GM12878 (cell line): ENCODE results near the gene NKAIN2. TPM values are rescaled to one million over a fixed set of nuclear protein-coding genes. Genes with fewer than 3 reads are reported as not detected.
"Not testable (repeated sequence)": the region's sequence is repeated elsewhere in the genome, so short reads cannot be mapped to it uniquely, and the experiment has no call there.

Experiments used
- ATAC-seq: fragments of 200-7000 bp; cut with Tn5 transposase; 3 replicates; pipeline ENCODE4 v1.9.1; 2020; ENCODE audit warnings: mild to moderate bottlenecking, moderate library complexity
- BruUV-seq: library from RNA; stranded (reverse); fragments of 400-500 nt; replicated peaks from 2 replicates; lab custom pipeline; 2021; lab: Mats Ljungman, UMichigan
- CTCF ChIA-PET: fragments of 300-600 bp; sonication (Branson Sonifier 250); formaldehyde crosslinking; extraction: SDS; loops from one replicate; lab custom pipeline; 2021; ENCODE audit warnings: inconsistent platforms; lab: Yijun Ruan, JAX
- POLR2A ChIA-PET: fragments of 350-600 bp; formaldehyde crosslinking; extraction: SDS; loops from one replicate; lab custom pipeline; 2021; ENCODE audit warnings: inconsistent platforms; lab: Charles Lee
- RAD21 ChIA-PET: fragments of 300-600 bp; sonication (Branson Sonifier 250); formaldehyde crosslinking; loops from one replicate; lab custom pipeline; 2023; ENCODE audit warnings: antibody characterized with exemption; ENCODE audit not compliant: unreplicated experiment; lab: Charles Lee
- SMC1A ChIA-PET: fragments of 300-600 bp; sonication (Branson Sonifier 250); formaldehyde crosslinking; loops from one replicate; lab custom pipeline; 2023; ENCODE audit not compliant: unreplicated experiment, uncharacterized antibody; lab: Charles Lee
- DNase-seq: peaks from one replicate; pipeline ENCODE4 v3.0.0-alpha.2; 2011; ENCODE audit warnings: low read depth, low spot score
- FAIRE-seq: peaks from 3 replicates; lab custom pipeline; 2011; peaks lifted over from hg19 to GRCh38; lab: Jason Lieb, UNC
- H2AFZ ChIP-seq: 2 replicates; pipeline ENCODE4 v1.6.0; 2011; ENCODE audit warnings: low read depth, low read length, control low read depth; ENCODE audit not compliant: control insufficient read depth
- H3K27ac ChIP-seq: 2 replicates; pipeline ENCODE4 v1.5.1; 2011; ENCODE audit warnings: control low read depth; ENCODE audit not compliant: control insufficient read depth, insufficient read depth
- H3K27me3 ChIP-seq, 2 experiments: replicated peaks in 1 of 2; 2 replicates each; pipeline versions ENCODE4 v1.6.0 to v1.6.1; 2011; ENCODE audit warnings: low read length in 1 of 2; ENCODE audit not compliant: control insufficient read depth in 2 of 2, insufficient read depth in 2 of 2
- H3K36me3 ChIP-seq, 2 experiments: 2 replicates each; pipeline ENCODE4 v1.5.1; 2011; ENCODE audit warnings: low read length in 1 of 2; ENCODE audit not compliant: control insufficient read depth in 2 of 2, insufficient read depth in 2 of 2
- H3K4me1 ChIP-seq: 2 replicates; pipeline ENCODE4 v1.6.1; 2011; ENCODE audit warnings: mild to moderate bottlenecking, low read length, moderate library complexity, mixed read lengths; ENCODE audit not compliant: control insufficient read depth, insufficient read depth
- H3K4me2 ChIP-seq: 2 replicates; pipeline ENCODE4 v1.6.0; 2011; ENCODE audit warnings: control low read depth; ENCODE audit not compliant: control insufficient read depth, insufficient read depth
- H3K4me3 ChIP-seq: fragments of 200-600 bp; sonication (generic); 2 replicates; pipeline ENCODE4 v1.5.1; 2016
- H3K79me2 ChIP-seq: 2 replicates; pipeline ENCODE4 v1.6.0; 2011; ENCODE audit warnings: low read length; ENCODE audit not compliant: control insufficient read depth, insufficient read depth
- H3K9ac ChIP-seq: 2 replicates; pipeline ENCODE4 v1.8.0; 2011; ENCODE audit warnings: low read length, control low read depth, mixed read lengths; ENCODE audit not compliant: control insufficient read depth, insufficient read depth
- H3K9me3 ChIP-seq: replicated peaks from 3 replicates; pipeline ENCODE4 v1.5.1; 2011; ENCODE audit warnings: mild to moderate bottlenecking, low read length; ENCODE audit not compliant: control insufficient read depth, insufficient read depth
- H4K20me1 ChIP-seq: 2 replicates; pipeline ENCODE4 v1.6.0; 2011; ENCODE audit not compliant: control insufficient read depth, insufficient read depth
- BRCA1 ChIP-seq: IDR thresholded peaks from 2 replicates; pipeline ENCODE4 v1.6.1; 2011; ENCODE audit warnings: low read depth, low read length, improper control_type of control experiment
- E2F4 ChIP-seq: IDR thresholded peaks from 2 replicates; pipeline ENCODE4 v1.6.1; 2012; ENCODE audit warnings: low read depth, low read length, improper control_type of control experiment
- E2F8 ChIP-seq: fragments of 450-650 bp; IDR thresholded peaks from 2 replicates; pipeline ENCODE4 v1.6.1; 2018; ENCODE audit warnings: mild to moderate bottlenecking, low read depth, moderate library complexity; ENCODE audit not compliant: partially characterized antibody
- HDAC2 ChIP-seq: fragments of 200-600 bp; sonication (generic); IDR thresholded peaks from 2 replicates; pipeline ENCODE4 v1.6.1; 2017
- MTA3 ChIP-seq: IDR thresholded peaks from 2 replicates; pipeline ENCODE4 v1.6.1; 2012; ENCODE audit warnings: low read length, inconsistent platforms, borderline replicate concordance
- RAD21 ChIP-seq: IDR thresholded peaks from 2 replicates; pipeline ENCODE4 v1.6.1; 2011; ENCODE audit warnings: mild to moderate bottlenecking, low read depth, low read length, moderate library complexity; ENCODE audit not compliant: insufficient read depth
- RAD51 ChIP-seq: fragments of 450-650 bp; IDR thresholded peaks from 2 replicates; pipeline ENCODE4 v1.6.1; 2016; ENCODE audit warnings: moderate library complexity, mild to moderate bottlenecking, inconsistent platforms
- TCF3 ChIP-seq: IDR thresholded peaks from 2 replicates; pipeline ENCODE4 v1.6.1; 2012; ENCODE audit warnings: low read depth, mild to moderate bottlenecking, low read length, borderline replicate concordance; ENCODE audit not compliant: insufficient read depth
- YY1 ChIP-seq: IDR thresholded peaks from 2 replicates; pipeline ENCODE4 v1.6.1; 2011; ENCODE audit warnings: low read depth, mild to moderate bottlenecking, low read length
- ZBTB4 ChIP-seq: fragments of 450-650 bp; formaldehyde crosslinking; IDR thresholded peaks from 2 replicates; pipeline ENCODE4 v1.4.0; 2022; ENCODE audit warnings: mild to moderate bottlenecking, moderate library complexity
- ZNF384 ChIP-seq: IDR thresholded peaks from 2 replicates; pipeline ENCODE4 v1.6.1; 2012; ENCODE audit warnings: low read depth, mild to moderate bottlenecking, low read length, improper control_type of control experiment, borderline replicate concordance
- WGBS: methylation state at CpG from one replicate; pipeline ENCODE4 v1.1.6; 2016; ENCODE audit warnings: low lambda C conversion rate; ENCODE audit not compliant: insufficient replicate concordance, insufficient coverage; ENCODE audit errors: missing lambda C conversion rate; 5-methylcytosine and 5-hydroxymethylcytosine counted together
- in situ Hi-C: fragments of 300-500 bp; cut with MboI; formaldehyde crosslinking; loops from 9 replicates; pipeline ENCODE4 v1.14.3; 2018; ENCODE audit warnings: mixed read lengths
- intact Hi-C: fragments of 100-400 bp; cut with micrococcal nuclease; formaldehyde crosslinking; loops from one replicate; pipeline ENCODE4 v1.14.2; 2022; ENCODE audit not compliant: unreplicated experiment
- polyA plus RNA-seq, 11 experiments: library from polyadenylated mRNA; depleted of rRNA in 4 of 11; unstranded in 6 of 11; stranded (reverse) in 5 of 11; fragments of >200 nt; fragmentation: Nextera tagmentation in 4 of 11; fragmentation: Illumina TruSeq in 1 of 11; extraction: Ambion mirVana in 4 of 11; extraction: Trizol in 1 of 11; gene quantifications; 1 replicate in 1 of 11; 2 replicates in 10 of 11; pipeline versions ENCODE4 v1.2.1 to v1.2.3, GENCODE V29; 2011 to 2016; ENCODE audit warnings: inconsistent platforms in 2 of 11, missing spikeins in 2 of 11, low read depth in 1 of 11
- total RNA-seq, 4 experiments: library from RNA; depleted of rRNA in 3 of 4; stranded (reverse); fragments of >200 nt in 3 of 4; fragmentation: Illumina TruSeq in 1 of 4; extraction: Trizol in 1 of 4; gene quantifications; 2 replicates each; pipeline versions ENCODE4 v1.2.1 to v1.2.3, GENCODE V29; 2013 to 2021

NKAIN2 gene
- total and polyA plus RNA-seq, 10 of the 15 experiments (the other 5 are each of a cell fraction or from before 2014, with no cell fraction given), result not detected

GRCh38 chr6:124464600-124464999, 660.9 kb downstream of the NKAIN2 start:
- SMC1A ChIA-PET, FAIRE-seq, ATAC-seq, H3K9me3 ChIP-seq, H3K4me3 ChIP-seq: not testable (repeated sequence)
- peak; percentile 36; the same call in 1 of the 2 replicates for TF ChIP-seq RAD51
- TF ChIP-seq, all 136 proteins: peak for 1; not testable (repeated sequence) for 135
- H3K27ac ChIP-seq, in situ Hi-C loops, POLR2A ChIA-PET, CTCF ChIA-PET, intact Hi-C loops, H3K4me1 ChIP-seq, H3K36me3 ChIP-seq, H3K79me2 ChIP-seq, H3K4me2 ChIP-seq, BruUV-seq, H3K27me3 ChIP-seq, H3K9ac ChIP-seq, RAD21 ChIA-PET, H4K20me1 ChIP-seq, H2AFZ ChIP-seq, DNase-seq: not testable (repeated sequence)
- 11% methylated on average over 2 of the region's 2 CpGs for WGBS

- Histone ChIP-seq H3K9ac (no peak overlapping the region), H3K27ac (no peak overlapping the region), H4K20me1 (no peaks in the 10 kb centered on the region), H2AFZ (no peak overlapping the region), H3K4me1 (no peaks in the 10 kb centered on the region), H3K4me2 (no peak overlapping the region), H3K9me3 (no peaks in the 10 kb centered on the region), H3K36me3 (no peaks in the 10 kb centered on the region), H3K4me3 (no peak overlapping the region), H3K79me2 (no peaks in the 10 kb centered on the region), H3K27me3 (no peaks in the 10 kb centered on the region)
- ATAC-seq (no peak), DNase-seq (no peak), FAIRE-seq (no peak)
- in situ Hi-C loops, result no loop called here
- intact Hi-C loops, result no loop called here
- POLR2A ChIA-PET, result no interaction called here
- RAD21 ChIA-PET, result no interaction called here
- SMC1A ChIA-PET, result no interaction called here
- BruUV-seq, result no TSS peak
- CTCF ChIA-PET, result no interaction called here
- WGBS, result 55% methylated on average over 2 of the region's 2 CpGs
- TF ChIP-seq E2F8 (no peak), MTA3 (no peak), E2F4 (no peak), ZNF384 (no peak), RAD21 (no peak), HDAC2 (no peak), BRCA1 (no peak), YY1 (no peak), ZBTB4 (no peak), TCF3 (no peak)
Measured at GRCh38 chr6:124466949-124467348, 663.3 kb downstream of the NKAIN2 start.
